ENCODE data around the gene GAP43. TPM values are rescaled to one million over a fixed set of nuclear protein-coding genes. Genes with fewer than 3 reads are reported as not detected.

GAP43 gene
- total RNA-seq, 1 donor from 2014 or later = 0.21 TPM

GRCh38 chr3:115666081-115666480, 42.8 kb downstream of the GAP43 start:
- DNase-seq (ENCODE audit: low read depth) = no peak
- no peaks in the 10 kb centered on the region for H3K36me3 ChIP-seq (ENCODE audit: control insufficient read depth, insufficient read depth, low read length)

GRCh38 chr3:115666920-115667737, 43.8 kb downstream of the GAP43 start:
- no peaks in the 10 kb centered on the region for H3K27me3 ChIP-seq (ENCODE audit: control insufficient read depth, insufficient read depth, low read length)
- no peak for DNase-seq (ENCODE audit: low read depth)
- no peak overlapping the region for H3K4me3 ChIP-seq (ENCODE audit: low read depth, low read length)
- no peaks in the 10 kb centered on the region for H3K36me3 ChIP-seq (ENCODE audit: control insufficient read depth, insufficient read depth, low read length)
- no peak for TF ChIP-seq CTCF (IDR thresholded peaks at IDR 0.05; ENCODE audit: insufficient read depth, low read length, poor library complexity, severe bottlenecking)

More at GRCh38 chr3:115666081-115666480, 42.8 kb downstream of the GAP43 start:
- no peak for TF ChIP-seq CTCF (IDR thresholded peaks at IDR 0.05; ENCODE audit: insufficient read depth, low read length, poor library complexity, severe bottlenecking)
- Histone ChIP-seq H3K4me3 (ENCODE audit: low read depth, low read length) (no peak overlapping the region), H3K27me3 (ENCODE audit: control insufficient read depth, insufficient read depth, low read length) (no peaks in the 10 kb centered on the region)

GRCh38 chr3:115667738-115668065, 44.4 kb downstream of the GAP43 start:
- TF ChIP-seq CTCF (IDR thresholded peaks at IDR 0.05; ENCODE audit: insufficient read depth, low read length, poor library complexity, severe bottlenecking) = no peak

GRCh38 chr3:115670911-115671310, 47.6 kb downstream of the GAP43 start:
- DNase-seq (ENCODE audit: low read depth) = no peak
- no peaks in the 10 kb centered on the region for H3K27me3 ChIP-seq (ENCODE audit: control insufficient read depth, insufficient read depth, low read length)
- TF ChIP-seq CTCF (IDR thresholded peaks at IDR 0.05; ENCODE audit: insufficient read depth, low read length, poor library complexity, severe bottlenecking) = no peak
- no peak overlapping the region for H3K4me3 ChIP-seq (ENCODE audit: low read depth, low read length)
- no peaks in the 10 kb centered on the region for H3K36me3 ChIP-seq (ENCODE audit: control insufficient read depth, insufficient read depth, low read length)

More at GRCh38 chr3:115667738-115668065, 44.4 kb downstream of the GAP43 start:
- no peak for DNase-seq (ENCODE audit: low read depth)
- no peaks in the 10 kb centered on the region for H3K36me3 ChIP-seq (ENCODE audit: control insufficient read depth, insufficient read depth, low read length)
- H3K27me3 ChIP-seq (ENCODE audit: control insufficient read depth, insufficient read depth, low read length) = no peaks in the 10 kb centered on the region
- no peak overlapping the region for H3K4me3 ChIP-seq (ENCODE audit: low read depth, low read length)

- DNase-seq (ENCODE audit: low read depth) = no peak
Observed at GRCh38 chr3:115671761-115672455, 48.6 kb downstream of the GAP43 start.

More at GRCh38 chr3:115671761-115672455, 48.6 kb downstream of the GAP43 start:
- Histone ChIP-seq H3K27me3 (ENCODE audit: control insufficient read depth, insufficient read depth, low read length) (no peaks in the 10 kb centered on the region), H3K4me3 (ENCODE audit: low read depth, low read length) (no peak overlapping the region), H3K36me3 (ENCODE audit: control insufficient read depth, insufficient read depth, low read length) (no peaks in the 10 kb centered on the region)
- TF ChIP-seq CTCF (IDR thresholded peaks at IDR 0.05; ENCODE audit: insufficient read depth, low read length, poor library complexity, severe bottlenecking) = no peak
